HepG2 (cell line): Measurements from ENCODE around the gene FIZ1. TPM values are rescaled to one million over a fixed set of nuclear protein-coding genes. Genes with fewer than 3 reads are reported as not detected.

Experiments used
- BORCS8-MEF2B ChIP-seq: sonication (generic); formaldehyde crosslinking; IDR thresholded peaks from 2 replicates; pipeline ENCODE4 v1.8.0; 2022; ENCODE audit warnings: mild to moderate bottlenecking, missing genetic modification reagents
- NCOA1 ChIP-seq: sonication (generic); formaldehyde crosslinking; IDR thresholded peaks from 2 replicates; pipeline ENCODE4 v1.9.0; 2021; ENCODE audit warnings: missing genetic modification reagents
- NR2F6 ChIP-seq, 2 experiments: IDR thresholded peaks; 2 replicates each; pipeline ENCODE4 v1.6.1; 2016; ENCODE audit warnings: antibody characterized with exemption in 1 of 2, mild to moderate bottlenecking in 1 of 2
- POLR2AphosphoS2 ChIP-seq: IDR thresholded peaks from 2 replicates; pipeline ENCODE4 v1.6.1; 2011; ENCODE audit warnings: low read depth, low read length, improper control_type of control experiment
- SOX13 ChIP-seq, 3 experiments: fragments of 450-650 bp in 1 of 3; sonication (generic) in 1 of 3; formaldehyde crosslinking in 1 of 3; IDR thresholded peaks in 2 of 3; conservative IDR thresholded peaks in 1 of 3; 2 replicates each; pipeline versions ENCODE4 v1.5.0 to v1.6.1; 2016 to 2020; ENCODE audit warnings: antibody characterized with exemption in 1 of 3, mild to moderate bottlenecking in 1 of 3, missing compliant biosample characterization in 1 of 3, missing genetic modification reagents in 1 of 3, moderate library complexity in 1 of 3
- XBP1 ChIP-seq: sonication (generic); formaldehyde crosslinking; IDR thresholded peaks from 2 replicates; pipeline ENCODE4 v1.5.0; 2020; ENCODE audit warnings: missing genetic modification reagents
- ZBTB3 ChIP-seq: sonication (generic); formaldehyde crosslinking; IDR thresholded peaks from 2 replicates; pipeline ENCODE4 v1.4.0; 2020; ENCODE audit warnings: low read depth, mild to moderate bottlenecking, moderate library complexity, missing genetic modification reagents, borderline replicate concordance
- ZNF564 ChIP-seq: sonication (generic); formaldehyde crosslinking; IDR thresholded peaks from 2 replicates; pipeline ENCODE4 v1.8.1; 2023; ENCODE audit warnings: mild to moderate bottlenecking, missing genetic modification reagents
- ZNF652 ChIP-seq: IDR thresholded peaks from 2 replicates; pipeline ENCODE4 v1.6.1; 2016; ENCODE audit warnings: low read depth, borderline replicate concordance
- ZNF672 ChIP-seq: sonication (generic); formaldehyde crosslinking; IDR thresholded peaks from 2 replicates; pipeline ENCODE4 v1.8.1; 2022; ENCODE audit warnings: missing genetic modification reagents
- ZNF703 ChIP-seq: sonication (generic); formaldehyde crosslinking; IDR thresholded peaks from 2 replicates; pipeline ENCODE4 v1.5.1; 2020; ENCODE audit warnings: missing genetic modification reagents, mild to moderate bottlenecking, moderate library complexity, borderline replicate concordance
- ZNF724P ChIP-seq: sonication (generic); formaldehyde crosslinking; IDR thresholded peaks from 2 replicates; pipeline ENCODE4 v1.8.0; 2022; ENCODE audit warnings: missing genetic modification reagents, borderline replicate concordance
- polyA plus RNA-seq, 8 experiments: library from polyadenylated mRNA; depleted of rRNA in 3 of 8; stranded (reverse) in 7 of 8; unstranded in 1 of 8; fragments of >200 nt; fragmentation: Illumina TruSeq in 4 of 8; extraction: Trizol in 4 of 8; gene quantifications; 2 replicates each; pipeline versions ENCODE4 v1.2.1 to v1.2.3, GENCODE V29; 2011 to 2016; ENCODE audit warnings: low read depth in 4 of 8, missing spikeins in 1 of 8, mixed read lengths in 1 of 8; ENCODE audit not compliant: insufficient read depth in 1 of 8
- total RNA-seq, 5 experiments: library from RNA; depleted of rRNA; stranded (reverse); fragments of >200 nt; fragmentation: Illumina TruSeq; extraction: Trizol; gene quantifications; 2 replicates each; pipeline ENCODE4 v1.2.3, GENCODE V29; 2016; ENCODE audit warnings: low read depth in 1 of 5
- TF ChIP-seq, protein P1 (sequence below): sonication (generic); formaldehyde crosslinking; IDR thresholded peaks from 2 replicates; pipeline ENCODE4 v1.8.0; 2022; ENCODE audit warnings: mild to moderate bottlenecking, missing genetic modification reagents, moderate library complexity
- TF ChIP-seq, protein P2 (sequence below): sonication (generic); formaldehyde crosslinking; IDR thresholded peaks from 2 replicates; pipeline ENCODE4 v1.5.1; 2020; ENCODE audit warnings: mild to moderate bottlenecking, missing genetic modification reagents, borderline replicate concordance
- TF ChIP-seq, protein P3 (sequence below): IDR thresholded peaks from 2 replicates; pipeline ENCODE4 v1.6.1; 2016; ENCODE audit warnings: mild to moderate bottlenecking
- TF ChIP-seq, protein P4 (sequence below): sonication (generic); formaldehyde crosslinking; IDR thresholded peaks from 2 replicates; pipeline ENCODE4 v1.4.0; 2020; ENCODE audit warnings: low read depth, mild to moderate bottlenecking, missing genetic modification reagents
- TF ChIP-seq, protein P5 (sequence below): IDR thresholded peaks from 2 replicates; pipeline ENCODE4 v1.6.1; 2012; ENCODE audit warnings: inconsistent platforms

FIZ1 gene
- total and polyA plus RNA-seq, 2 of the 13 experiments (the other 11 are each of a cell fraction or from before 2014, with no cell fraction given), result 3.6 to 5.9 TPM

DNA sequence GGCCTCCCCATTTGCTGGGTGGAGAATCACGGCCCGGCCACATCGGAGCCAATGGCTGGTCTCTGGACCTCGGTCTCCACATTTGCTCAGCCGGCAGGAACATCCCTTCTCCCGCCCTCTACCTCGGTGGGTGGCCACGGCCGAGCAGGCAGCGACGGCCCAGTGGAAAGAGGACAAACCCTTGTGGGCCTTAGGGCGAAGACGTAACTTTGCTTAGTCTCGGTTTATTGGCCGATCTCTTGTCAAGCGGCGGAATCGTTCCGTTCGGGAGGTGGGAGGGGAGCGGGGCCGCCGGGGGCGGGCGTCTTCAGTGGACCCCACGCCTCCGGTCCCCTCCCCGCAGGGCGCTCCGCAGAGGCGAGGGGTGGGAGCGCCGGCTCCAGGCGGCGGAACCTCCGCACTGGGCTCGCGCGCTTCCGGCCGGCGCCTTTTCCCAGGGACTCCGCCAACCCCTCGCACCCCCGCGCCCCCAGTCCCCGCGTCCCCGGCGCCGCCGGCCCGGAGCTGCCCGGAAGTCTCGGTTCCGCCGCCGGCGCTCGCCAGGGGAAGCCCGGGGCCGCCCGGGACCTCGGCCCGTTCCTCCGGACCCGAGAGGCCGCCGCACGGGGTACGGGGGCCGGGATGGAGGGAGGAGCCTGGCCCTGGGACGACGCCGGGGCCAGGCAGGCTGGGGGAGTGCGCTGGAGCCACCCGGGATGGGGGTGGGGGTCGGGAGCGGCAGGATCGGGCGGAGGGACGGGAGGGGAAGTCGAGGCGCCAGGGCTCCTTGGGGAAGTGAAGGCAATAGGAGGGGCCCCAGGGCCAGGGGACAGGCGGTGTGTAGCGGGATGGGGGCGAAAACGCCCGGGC, 41.5 kb upstream of the FIZ1 start, which contains the start of gene ZNF580 (continued):
- 0 out of 2 replicates have a peak, but pooled peaks have one; percentile 8 for TF ChIP-seq ZNF724P
- TF ChIP-seq POLR2AphosphoS2, result no peak
- no peak for TF ChIP-seq NR2F6 (IDR thresholded peaks at IDR 0.05)
- no peak for TF ChIP-seq NR2F6 (CRISPR knock-in tag; IDR thresholded peaks at IDR 0.05)
- TF ChIP-seq, protein P1, sequence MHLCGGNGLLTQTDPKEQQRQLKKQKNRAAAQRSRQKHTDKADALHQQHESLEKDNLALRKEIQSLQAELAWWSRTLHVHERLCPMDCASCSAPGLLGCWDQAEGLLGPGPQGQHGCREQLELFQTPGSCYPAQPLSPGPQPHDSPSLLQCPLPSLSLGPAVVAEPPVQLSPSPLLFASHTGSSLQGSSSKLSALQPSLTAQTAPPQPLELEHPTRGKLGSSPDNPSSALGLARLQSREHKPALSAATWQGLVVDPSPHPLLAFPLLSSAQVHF (CRISPR knock-in tag), result 0 out of 2 replicates have a peak, but pooled peaks have one; percentile 16
- TF ChIP-seq XBP1 (CRISPR knock-in tag), result no peak
- TF ChIP-seq ZBTB3 (CRISPR knock-in tag), result peak; percentile 53; the same call in 1 of the 2 replicates
- TF ChIP-seq ZNF672, result no peak
- TF ChIP-seq NCOA1 (CRISPR knock-in tag), result no peak; the same call in 1 of the 2 replicates
- no peak for TF ChIP-seq ZNF652 (CRISPR knock-in tag)
- no peak for TF ChIP-seq SOX13 (IDR thresholded peaks at IDR 0.05)
- no peak for TF ChIP-seq SOX13 (CRISPR knock-in tag; conservative IDR thresholded peaks at IDR 0.05 in 1 of 2, IDR thresholded peaks at IDR 0.05 in 1 of 2)
- no peak for TF ChIP-seq ZNF703
- TF ChIP-seq, protein P2, sequence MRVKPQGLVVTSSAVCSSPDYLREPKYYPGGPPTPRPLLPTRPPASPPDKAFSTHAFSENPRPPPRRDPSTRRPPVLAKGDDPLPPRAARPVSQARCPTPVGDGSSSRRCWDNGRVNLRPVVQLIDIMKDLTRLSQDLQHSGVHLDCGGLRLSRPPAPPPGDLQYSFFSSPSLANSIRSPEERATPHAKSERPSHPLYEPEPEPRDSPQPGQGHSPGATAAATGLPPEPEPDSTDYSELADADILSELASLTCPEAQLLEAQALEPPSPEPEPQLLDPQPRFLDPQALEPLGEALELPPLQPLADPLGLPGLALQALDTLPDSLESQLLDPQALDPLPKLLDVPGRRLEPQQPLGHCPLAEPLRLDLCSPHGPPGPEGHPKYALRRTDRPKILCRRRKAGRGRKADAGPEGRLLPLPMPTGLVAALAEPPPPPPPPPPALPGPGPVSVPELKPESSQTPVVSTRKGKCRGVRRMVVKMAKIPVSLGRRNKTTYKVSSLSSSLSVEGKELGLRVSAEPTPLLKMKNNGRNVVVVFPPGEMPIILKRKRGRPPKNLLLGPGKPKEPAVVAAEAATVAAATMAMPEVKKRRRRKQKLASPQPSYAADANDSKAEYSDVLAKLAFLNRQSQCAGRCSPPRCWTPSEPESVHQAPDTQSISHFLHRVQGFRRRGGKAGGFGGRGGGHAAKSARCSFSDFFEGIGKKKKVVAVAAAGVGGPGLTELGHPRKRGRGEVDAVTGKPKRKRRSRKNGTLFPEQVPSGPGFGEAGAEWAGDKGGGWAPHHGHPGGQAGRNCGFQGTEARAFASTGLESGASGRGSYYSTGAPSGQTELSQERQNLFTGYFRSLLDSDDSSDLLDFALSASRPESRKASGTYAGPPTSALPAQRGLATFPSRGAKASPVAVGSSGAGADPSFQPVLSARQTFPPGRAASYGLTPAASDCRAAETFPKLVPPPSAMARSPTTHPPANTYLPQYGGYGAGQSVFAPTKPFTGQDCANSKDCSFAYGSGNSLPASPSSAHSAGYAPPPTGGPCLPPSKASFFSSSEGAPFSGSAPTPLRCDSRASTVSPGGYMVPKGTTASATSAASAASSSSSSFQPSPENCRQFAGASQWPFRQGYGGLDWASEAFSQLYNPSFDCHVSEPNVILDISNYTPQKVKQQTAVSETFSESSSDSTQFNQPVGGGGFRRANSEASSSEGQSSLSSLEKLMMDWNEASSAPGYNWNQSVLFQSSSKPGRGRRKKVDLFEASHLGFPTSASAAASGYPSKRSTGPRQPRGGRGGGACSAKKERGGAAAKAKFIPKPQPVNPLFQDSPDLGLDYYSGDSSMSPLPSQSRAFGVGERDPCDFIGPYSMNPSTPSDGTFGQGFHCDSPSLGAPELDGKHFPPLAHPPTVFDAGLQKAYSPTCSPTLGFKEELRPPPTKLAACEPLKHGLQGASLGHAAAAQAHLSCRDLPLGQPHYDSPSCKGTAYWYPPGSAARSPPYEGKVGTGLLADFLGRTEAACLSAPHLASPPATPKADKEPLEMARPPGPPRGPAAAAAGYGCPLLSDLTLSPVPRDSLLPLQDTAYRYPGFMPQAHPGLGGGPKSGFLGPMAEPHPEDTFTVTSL, result peak; percentile 41; the same call in 1 of the 2 replicates
- TF ChIP-seq, protein P3, sequence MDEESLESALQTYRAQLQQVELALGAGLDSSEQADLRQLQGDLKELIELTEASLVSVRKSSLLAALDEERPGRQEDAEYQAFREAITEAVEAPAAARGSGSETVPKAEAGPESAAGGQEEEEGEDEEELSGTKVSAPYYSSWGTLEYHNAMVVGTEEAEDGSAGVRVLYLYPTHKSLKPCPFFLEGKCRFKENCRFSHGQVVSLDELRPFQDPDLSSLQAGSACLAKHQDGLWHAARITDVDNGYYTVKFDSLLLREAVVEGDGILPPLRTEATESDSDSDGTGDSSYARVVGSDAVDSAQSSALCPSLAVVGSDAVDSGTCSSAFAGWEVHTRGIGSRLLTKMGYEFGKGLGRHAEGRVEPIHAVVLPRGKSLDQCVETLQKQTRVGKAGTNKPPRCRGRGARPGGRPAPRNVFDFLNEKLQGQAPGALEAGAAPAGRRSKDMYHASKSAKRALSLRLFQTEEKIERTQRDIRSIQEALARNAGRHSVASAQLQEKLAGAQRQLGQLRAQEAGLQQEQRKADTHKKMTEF (CRISPR knock-in tag), result peak; percentile 45; the same call in 1 of the 2 replicates
- TF ChIP-seq, protein P4, sequence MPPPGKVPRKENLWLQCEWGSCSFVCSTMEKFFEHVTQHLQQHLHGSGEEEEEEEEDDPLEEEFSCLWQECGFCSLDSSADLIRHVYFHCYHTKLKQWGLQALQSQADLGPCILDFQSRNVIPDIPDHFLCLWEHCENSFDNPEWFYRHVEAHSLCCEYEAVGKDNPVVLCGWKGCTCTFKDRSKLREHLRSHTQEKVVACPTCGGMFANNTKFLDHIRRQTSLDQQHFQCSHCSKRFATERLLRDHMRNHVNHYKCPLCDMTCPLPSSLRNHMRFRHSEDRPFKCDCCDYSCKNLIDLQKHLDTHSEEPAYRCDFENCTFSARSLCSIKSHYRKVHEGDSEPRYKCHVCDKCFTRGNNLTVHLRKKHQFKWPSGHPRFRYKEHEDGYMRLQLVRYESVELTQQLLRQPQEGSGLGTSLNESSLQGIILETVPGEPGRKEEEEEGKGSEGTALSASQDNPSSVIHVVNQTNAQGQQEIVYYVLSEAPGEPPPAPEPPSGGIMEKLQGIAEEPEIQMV (CRISPR knock-in tag), result no peak
- TF ChIP-seq, protein P5, sequence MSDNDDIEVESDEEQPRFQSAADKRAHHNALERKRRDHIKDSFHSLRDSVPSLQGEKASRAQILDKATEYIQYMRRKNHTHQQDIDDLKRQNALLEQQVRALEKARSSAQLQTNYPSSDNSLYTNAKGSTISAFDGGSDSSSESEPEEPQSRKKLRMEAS, result no peak; the same call in none of the 2 replicates
- TF ChIP-seq BORCS8-MEF2B, result 0 out of 2 replicates have a peak, but pooled peaks have one; percentile 18
- TF ChIP-seq ZNF564 (CRISPR knock-in tag), result peak; percentile 13; the same call in 1 of the 2 replicates
